Psoas muscle (tissue), 8 donors: ENCODE measurements around the gene RCN1. TPM values are rescaled to one million over a fixed set of nuclear protein-coding genes. Genes with fewer than 3 reads are reported as not detected.
A peak's percentile ranks its signal among the peaks of the same experiment; 100 is the strongest.

Source experiments
- ATAC-seq, 4 donors: fragments of 200-7000 bp; cut with Tn5 transposase; one replicate each; pipeline ENCODE4 v1.9.1; 2020; ENCODE audit warnings: moderate library complexity in 3 of 4, mild to moderate bottlenecking in 2 of 4
- DNase-seq, 2 donors: peaks; one replicate each; pipeline ENCODE4 v3.0.0-alpha.2; 2020
- H3K27ac ChIP-seq: fragments of 200-600 bp; one replicate; pipeline ENCODE4 v1.8.0; 2022
- H3K27me3 ChIP-seq, 3 donors: fragments of 200-600 bp in 1 of 3; one replicate each; pipeline versions ENCODE4 v1.6.1 to v1.8.0; 2013 to 2022; ENCODE audit warnings: low read length in 2 of 3, mild to moderate bottlenecking in 2 of 3, moderate library complexity in 1 of 3; ENCODE audit not compliant: insufficient read depth in 3 of 3
- H3K36me3 ChIP-seq, 2 donors: fragments of 200-600 bp in 1 of 2; one replicate each; pipeline versions ENCODE4 v1.6.1 to v1.8.0; 2013 to 2022; ENCODE audit warnings: low read depth in 1 of 2, mild to moderate bottlenecking in 1 of 2, moderate library complexity in 1 of 2; ENCODE audit not compliant: insufficient read depth in 1 of 2
- H3K4me1 ChIP-seq: fragments of 200-600 bp; one replicate; pipeline ENCODE4 v1.8.0; 2022
- H3K4me3 ChIP-seq: fragments of 200-600 bp; one replicate; pipeline ENCODE4 v1.8.0; 2022; ENCODE audit warnings: mild to moderate bottlenecking
- H3K9me3 ChIP-seq: fragments of 200-600 bp; one replicate; pipeline ENCODE4 v1.8.0; 2022
- WGBS, 3 donors: extraction: QIAGEN DNeasy Blood & Tissue Kit; methylation state at CpG; one replicate each; pipeline versions ENCODE4 v1.1.6 to v1.1.7; 2013; 5-methylcytosine and 5-hydroxymethylcytosine counted together
- intact Hi-C, 2 donors: fragments of 100-400 bp; cut with DNase I; formaldehyde crosslinking; loops; one replicate each; pipeline versions ENCODE4 v1.11.0 to v1.14.2; 2022
- polyA plus RNA-seq, 3 donors: library from polyadenylated mRNA; stranded (reverse); fragments of 200-250 nt; gene quantifications; one replicate each; pipeline ENCODE4 v1.2.3, GENCODE V29; 2013
- total RNA-seq, 4 donors: library from RNA; stranded (reverse); fragmentation: NEBNext Ultra II Directional in 2 of 4; extraction: Animal tissue kit (Norgen Biotek cat#: 25700) in 2 of 4; gene quantifications; one replicate each; pipeline versions ENCODE4 v1.2.1 to v1.2.4, GENCODE V29; 2021 to 2023
- TF ChIP-seq, protein P1 (sequence below): fragments of 200-600 bp; IDR thresholded peaks from one replicate; pipeline ENCODE4 v1.8.0; 2022; ENCODE audit warnings: antibody characterized with exemption
- donor health status: healthy with polysubstance abuse.
- donor health status: DM: no; HTN: no; CAD: no; lungs with moderate emphysema.
- donor health status: Bipolar disorder and iron deficiency.
- donor health status: healthy.
- donor health status: DM: yes; HTN: yes; CAD: no.
- donor health status: DM: no; HTN: no; CAD: no.
- donor health status: DM: no; HTN: no; CAD: no.
- donor health status: DM: yes; HTN: yes; CAD: no.

Gene RCN1
- total and polyA plus RNA-seq, 7 donors: 17.2 to 48.1 (median 27.4) TPM

DNA sequence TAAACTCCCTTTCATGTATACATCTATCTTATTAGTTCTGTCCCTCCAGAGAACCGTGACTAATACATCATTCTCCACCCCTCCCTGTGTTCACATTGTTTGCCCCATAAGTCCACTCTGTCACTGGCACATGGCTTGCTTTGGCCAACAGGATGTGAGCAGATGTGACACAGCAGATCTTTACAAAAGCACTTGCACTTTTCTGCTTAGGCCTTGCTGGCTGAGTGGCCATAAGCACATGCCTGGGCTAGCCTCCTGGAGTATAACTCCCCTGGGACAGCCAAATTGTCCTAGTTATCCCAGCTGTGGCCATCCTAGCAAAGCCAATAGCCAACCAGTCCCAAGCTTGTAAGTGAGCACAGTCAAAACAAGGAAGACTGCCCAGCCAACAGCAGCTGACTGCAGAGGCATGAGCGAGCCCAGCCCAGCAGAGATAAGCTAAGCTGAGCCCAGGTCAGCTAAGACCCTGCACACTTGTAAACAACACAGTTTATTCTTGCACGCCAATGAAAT lies 9.7 kb upstream of the RCN1 start:
- intact Hi-C loops: no loop called here
- no peaks in the 10 kb centered on the region for H3K4me1 ChIP-seq
- TF ChIP-seq, protein P1, sequence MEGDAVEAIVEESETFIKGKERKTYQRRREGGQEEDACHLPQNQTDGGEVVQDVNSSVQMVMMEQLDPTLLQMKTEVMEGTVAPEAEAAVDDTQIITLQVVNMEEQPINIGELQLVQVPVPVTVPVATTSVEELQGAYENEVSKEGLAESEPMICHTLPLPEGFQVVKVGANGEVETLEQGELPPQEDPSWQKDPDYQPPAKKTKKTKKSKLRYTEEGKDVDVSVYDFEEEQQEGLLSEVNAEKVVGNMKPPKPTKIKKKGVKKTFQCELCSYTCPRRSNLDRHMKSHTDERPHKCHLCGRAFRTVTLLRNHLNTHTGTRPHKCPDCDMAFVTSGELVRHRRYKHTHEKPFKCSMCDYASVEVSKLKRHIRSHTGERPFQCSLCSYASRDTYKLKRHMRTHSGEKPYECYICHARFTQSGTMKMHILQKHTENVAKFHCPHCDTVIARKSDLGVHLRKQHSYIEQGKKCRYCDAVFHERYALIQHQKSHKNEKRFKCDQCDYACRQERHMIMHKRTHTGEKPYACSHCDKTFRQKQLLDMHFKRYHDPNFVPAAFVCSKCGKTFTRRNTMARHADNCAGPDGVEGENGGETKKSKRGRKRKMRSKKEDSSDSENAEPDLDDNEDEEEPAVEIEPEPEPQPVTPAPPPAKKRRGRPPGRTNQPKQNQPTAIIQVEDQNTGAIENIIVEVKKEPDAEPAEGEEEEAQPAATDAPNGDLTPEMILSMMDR: no peak
- peak in 2 of 4 donors; percentile 14 to 29 for ATAC-seq
- no peak overlapping the region for H3K4me3 ChIP-seq
- 23 to 33% (median 31%) methylated on average over 3 of the region's 3 CpGs for whole genome bisulfite sequencing, 3 donors
- peak in 1 of 2 donors; percentile 10 for DNase-seq
- no peaks in the 10 kb centered on the region for H3K27me3 ChIP-seq
- H3K36me3 ChIP-seq: no peaks in the 10 kb centered on the region
- no peaks in the 10 kb centered on the region for H3K9me3 ChIP-seq
- H3K27ac ChIP-seq: no peak overlapping the region

DNA sequence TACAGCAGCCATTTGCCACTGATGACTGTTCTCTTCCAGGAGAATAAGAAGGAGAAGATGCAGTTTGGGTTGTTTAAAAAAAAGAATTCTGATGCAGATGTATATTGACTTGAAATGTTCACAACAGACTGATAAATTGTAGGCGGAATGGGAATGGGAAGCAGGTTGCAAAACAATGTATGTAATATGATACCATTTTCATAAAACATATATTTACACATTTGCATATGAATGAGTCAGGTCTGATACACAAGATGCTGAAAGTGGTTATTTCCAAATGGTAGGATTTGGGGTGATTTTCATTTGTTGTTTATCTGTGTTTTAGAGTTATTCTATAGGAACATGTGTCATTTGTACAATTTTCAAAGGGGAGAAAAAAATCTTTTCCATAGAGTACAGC lies 9.0 kb upstream of the RCN1 start:
- H3K4me3 ChIP-seq: no peak overlapping the region
- no peaks in the 10 kb centered on the region for H3K9me3 ChIP-seq
- H3K27me3 ChIP-seq: peaks cover 0 to 4% (median 0%) of the 10 kb centered on the region in 3 donors
- WGBS, 3 donors: 95 to 100% (median 100%) methylated on average over 1 of the region's 1 CpG
- TF ChIP-seq, protein P1: no peak
- no peak for ATAC-seq
- H3K36me3 ChIP-seq: no peaks in the 10 kb centered on the region
- intact Hi-C loops: no loop called here
- no peaks in the 10 kb centered on the region for H3K4me1 ChIP-seq
- DNase-seq: no peak
- no peak overlapping the region for H3K27ac ChIP-seq

DNA sequence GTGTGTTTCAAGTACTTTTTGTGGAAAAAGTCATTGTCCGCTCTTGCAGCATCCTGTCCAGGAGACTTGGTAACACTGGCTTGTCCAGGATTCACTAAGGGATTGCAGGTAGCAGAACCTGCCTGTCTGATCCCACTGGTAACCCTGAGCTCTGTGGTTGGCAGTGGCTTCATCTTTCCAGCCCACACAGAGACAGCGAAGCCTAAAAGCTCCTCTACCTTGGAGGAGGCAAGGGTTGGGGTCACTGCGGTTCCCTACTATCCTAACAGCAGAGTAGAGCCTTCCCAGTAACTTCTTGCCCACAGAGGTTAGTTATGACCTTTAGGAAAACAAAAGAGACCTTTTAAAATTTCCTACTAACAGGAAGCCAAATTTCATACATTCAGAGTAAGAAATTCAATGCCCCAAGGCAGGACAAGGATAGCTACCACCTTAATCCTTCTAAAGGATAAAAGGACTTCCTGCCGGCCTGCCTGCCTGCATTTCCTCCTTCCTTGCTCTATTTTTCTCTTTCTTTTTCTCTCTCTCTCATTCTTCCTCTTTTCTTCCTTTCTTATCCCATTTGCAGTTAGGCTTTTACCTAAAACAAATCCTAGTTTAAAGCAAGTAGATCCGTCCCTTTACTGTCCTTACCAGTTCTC lies 8.4 kb upstream of the RCN1 start:
- no peak overlapping the region for H3K4me3 ChIP-seq
- WGBS, 3 donors: 89 to 94% (median 90%) methylated on average over 5 of the region's 5 CpGs
- TF ChIP-seq, protein P1: no peak
- H3K27me3 ChIP-seq: peaks cover 0 to 6% (median 0%) of the 10 kb centered on the region in 3 donors
- H3K27ac ChIP-seq: no peak overlapping the region
- H3K36me3 ChIP-seq: no peaks in the 10 kb centered on the region
- H3K9me3 ChIP-seq: no peaks in the 10 kb centered on the region
- intact Hi-C loops: no loop called here
- ATAC-seq: no peak
- DNase-seq: no peak
- no peaks in the 10 kb centered on the region for H3K4me1 ChIP-seq

DNA sequence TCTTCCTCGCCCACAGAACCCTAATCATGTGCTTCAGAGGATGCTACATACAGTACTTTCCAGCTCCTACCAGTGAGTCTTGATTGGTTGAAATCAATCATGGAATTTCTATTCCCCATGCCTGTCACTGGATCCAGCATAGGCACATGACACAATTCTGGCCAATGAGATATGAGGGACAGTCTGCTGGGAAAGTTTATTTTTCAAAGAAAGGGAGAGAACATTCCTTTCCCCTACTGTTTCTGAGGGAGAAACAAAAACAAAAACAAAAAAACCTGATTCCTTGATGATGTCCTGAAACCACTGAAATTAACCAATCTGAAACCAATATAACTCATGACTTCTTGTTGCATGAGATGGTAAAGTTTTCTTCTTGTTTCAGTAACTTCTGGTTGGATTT lies 3.3 kb upstream of the RCN1 start:
- Histone ChIP-seq H3K36me3 (no peaks in the 10 kb centered on the region), H3K27ac (no peak overlapping the region), H3K9me3 (no peaks in the 10 kb centered on the region), H3K4me3 (no peak overlapping the region), H3K27me3 (peaks cover 0 to 6% (median 0%) of the 10 kb centered on the region in 3 donors), H3K4me1 (peaks cover 5% of the 10 kb centered on the region)
- TF ChIP-seq, protein P1: no peak
- no peak for DNase-seq
- intact Hi-C loops: no loop called here
- ATAC-seq: no peak
- WGBS, 3 donors: 87 to 92% (median 89%) methylated on average over 1 of the region's 1 CpG
